Caco-2 (cell line): ENCODE data around the gene TPTE2. TPM values are rescaled to one million over a fixed set of nuclear protein-coding genes. Genes with fewer than 3 reads are reported as not detected.

ENCODE experiments used
- BruUV-seq: library from RNA; stranded (reverse); fragments of 400-500 nt; replicated peaks from 2 replicates; lab custom pipeline; 2021; lab: Mats Ljungman, UMichigan
- CTCF ChIA-PET: fragments of 300-600 bp; sonication (Branson Sonifier 250); formaldehyde crosslinking; loops from one replicate; lab custom pipeline; 2022; ENCODE audit warnings: antibody characterized with exemption; lab: Charles Lee
- POLR2A ChIA-PET: fragments of 300-600 bp; sonication (Branson Sonifier 250); formaldehyde crosslinking; loops from one replicate; lab custom pipeline; 2022; ENCODE audit warnings: antibody characterized with exemption; lab: Charles Lee
- DNase-seq, 2 experiments: peaks; one replicate each; pipeline versions ENCODE4 v3.0.0 to v3.0.0-alpha.2; 2020 to 2022
- H3K27me3 ChIP-seq: replicated peaks from 2 replicates; pipeline ENCODE4 v1.6.0; 2011; ENCODE audit warnings: low read length; ENCODE audit not compliant: control insufficient read depth, insufficient read depth
- H3K36me3 ChIP-seq: 2 replicates; pipeline ENCODE4 v1.5.1; 2011; ENCODE audit warnings: low read length; ENCODE audit not compliant: control insufficient read depth, insufficient read depth
- H3K4me1 ChIP-seq: fragments of 250-450 bp; sonication (Bioruptor Pico); 2 replicates; pipeline ENCODE4 v1.5.1; 2020; ENCODE audit warnings: mild to moderate bottlenecking
- H3K4me3 ChIP-seq: 2 replicates; pipeline ENCODE4 v1.5.1; 2011; ENCODE audit warnings: low read depth, mild to moderate bottlenecking, control low read depth, low read length
- H3K9me3 ChIP-seq: fragments of 250-450 bp; sonication (Bioruptor Pico); 2 replicates; pipeline ENCODE4 v1.5.1; 2020; ENCODE audit warnings: mild to moderate bottlenecking, moderate library complexity
- H3K27ac Mint-ChIP-seq: one replicate; pipeline ENCODE4 v1.8.0; 2022; ENCODE audit warnings: mixed read lengths; ENCODE audit not compliant: unreplicated experiment
- H3K27me3 Mint-ChIP-seq: one replicate; pipeline ENCODE4 v1.8.0; 2022; ENCODE audit warnings: mixed read lengths; ENCODE audit not compliant: insufficient read depth, unreplicated experiment
- H3K36me3 Mint-ChIP-seq: one replicate; pipeline ENCODE4 v1.8.0; 2022; ENCODE audit warnings: mild to moderate bottlenecking, mixed read lengths; ENCODE audit not compliant: insufficient read depth, unreplicated experiment
- H3K4me1 Mint-ChIP-seq: one replicate; pipeline ENCODE4 v1.8.0; 2022; ENCODE audit warnings: low read depth, mixed read lengths; ENCODE audit not compliant: unreplicated experiment
- H3K4me3 Mint-ChIP-seq: one replicate; pipeline ENCODE4 v1.8.0; 2022; ENCODE audit warnings: mild to moderate bottlenecking, moderate library complexity, mixed read lengths; ENCODE audit not compliant: unreplicated experiment
- H3K9me3 Mint-ChIP-seq: one replicate; pipeline ENCODE4 v1.8.0; 2022; ENCODE audit warnings: mixed read lengths; ENCODE audit not compliant: unreplicated experiment
- intact Hi-C: fragments of 100-400 bp; cut with micrococcal nuclease; formaldehyde crosslinking; loops from one replicate; pipeline ENCODE4 v1.10.0; 2022; ENCODE audit not compliant: unreplicated experiment
- total RNA-seq: library from RNA; stranded (reverse); gene quantifications from 2 replicates; pipeline ENCODE4 v1.2.3, GENCODE V29; 2022
- TF ChIP-seq, protein P1 (sequence below), 2 experiments: fragments of 200-600 bp in 1 of 2; IDR thresholded peaks; 1 replicate in 1 of 2; 2 replicates in 1 of 2; pipeline versions ENCODE4 v1.5.1 to v1.8.0; 2011 to 2022; ENCODE audit warnings: antibody characterized with exemption in 1 of 2, control low read depth in 1 of 2, inconsistent platforms in 1 of 2, low read depth in 1 of 2, low read length in 1 of 2, mild to moderate bottlenecking in 1 of 2, moderate library complexity in 1 of 2; ENCODE audit not compliant: insufficient read depth in 1 of 2, severe bottlenecking in 1 of 2, unreplicated experiment in 1 of 2

TPTE2 gene
- total RNA-seq, 1 experiment from 2014 or later: not detected

DNA sequence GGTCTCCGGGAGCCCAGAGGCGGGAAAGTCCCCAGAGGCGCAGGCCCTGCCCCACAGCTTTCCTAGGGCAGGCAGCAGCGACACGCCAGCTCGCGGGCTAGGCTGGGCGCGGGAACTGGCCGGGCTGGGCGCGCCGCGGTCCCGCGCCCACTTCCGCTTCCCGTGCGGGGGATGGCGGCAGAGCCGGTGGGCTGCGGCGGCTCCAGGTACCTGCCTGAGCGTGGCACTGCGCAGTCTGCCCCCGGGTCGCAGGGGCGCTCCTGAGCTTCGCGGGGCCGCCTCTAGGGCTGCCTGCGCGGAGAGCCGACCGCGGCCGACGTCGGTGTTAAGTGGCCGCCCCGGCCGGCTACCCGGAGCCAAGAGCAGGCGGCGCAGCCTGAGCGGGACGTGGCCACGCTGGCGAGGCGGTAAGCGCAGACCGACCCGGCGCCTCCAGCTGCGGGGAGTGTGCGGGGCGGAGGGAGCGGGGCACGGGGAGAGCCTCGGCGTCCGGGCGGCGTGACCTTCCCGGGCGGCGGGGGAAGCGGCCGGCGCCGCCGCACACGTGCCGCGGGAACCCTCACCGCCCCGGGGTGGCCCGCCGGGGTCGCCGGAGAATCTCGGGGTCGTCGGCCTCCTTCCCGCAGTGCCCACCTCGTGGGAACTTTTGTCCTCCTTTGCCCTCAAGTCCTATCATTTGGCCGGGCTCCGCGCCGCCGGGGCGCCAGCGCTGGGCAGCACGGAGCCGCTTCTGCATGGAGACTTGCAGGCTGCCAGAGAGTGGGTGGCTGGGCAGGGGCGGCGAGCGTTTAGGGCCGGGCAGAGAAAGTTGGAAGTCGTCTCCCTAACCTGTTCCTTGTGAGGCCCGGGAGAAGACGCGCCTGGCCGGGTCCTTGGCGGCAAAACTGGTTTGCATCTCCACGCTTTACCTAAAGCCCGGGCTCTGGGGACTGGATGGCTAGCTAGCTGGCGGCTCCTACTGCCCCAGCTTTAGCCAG, 40.7 kb upstream of the TPTE2 start:
- Mint-ChIP-seq H3K4me1 (peaks cover 23% of the 10 kb centered on the region), H3K36me3 (peaks cover 28% of the 10 kb centered on the region), H3K27me3 (no peaks in the 10 kb centered on the region), H3K9me3 (peaks cover 22% of the 10 kb centered on the region), H3K27ac (peak overlapping the region; percentile 26), H3K4me3 (peak overlapping the region; percentile 80)
- Histone ChIP-seq H3K4me1 (peaks cover 48% of the 10 kb centered on the region), H3K36me3 (peaks cover 8% of the 10 kb centered on the region), H3K27me3 (no peaks in the 10 kb centered on the region), H3K4me3 (peak overlapping the region; percentile 81), H3K9me3 (peaks cover 7% of the 10 kb centered on the region)
- TF ChIP-seq, protein P1, sequence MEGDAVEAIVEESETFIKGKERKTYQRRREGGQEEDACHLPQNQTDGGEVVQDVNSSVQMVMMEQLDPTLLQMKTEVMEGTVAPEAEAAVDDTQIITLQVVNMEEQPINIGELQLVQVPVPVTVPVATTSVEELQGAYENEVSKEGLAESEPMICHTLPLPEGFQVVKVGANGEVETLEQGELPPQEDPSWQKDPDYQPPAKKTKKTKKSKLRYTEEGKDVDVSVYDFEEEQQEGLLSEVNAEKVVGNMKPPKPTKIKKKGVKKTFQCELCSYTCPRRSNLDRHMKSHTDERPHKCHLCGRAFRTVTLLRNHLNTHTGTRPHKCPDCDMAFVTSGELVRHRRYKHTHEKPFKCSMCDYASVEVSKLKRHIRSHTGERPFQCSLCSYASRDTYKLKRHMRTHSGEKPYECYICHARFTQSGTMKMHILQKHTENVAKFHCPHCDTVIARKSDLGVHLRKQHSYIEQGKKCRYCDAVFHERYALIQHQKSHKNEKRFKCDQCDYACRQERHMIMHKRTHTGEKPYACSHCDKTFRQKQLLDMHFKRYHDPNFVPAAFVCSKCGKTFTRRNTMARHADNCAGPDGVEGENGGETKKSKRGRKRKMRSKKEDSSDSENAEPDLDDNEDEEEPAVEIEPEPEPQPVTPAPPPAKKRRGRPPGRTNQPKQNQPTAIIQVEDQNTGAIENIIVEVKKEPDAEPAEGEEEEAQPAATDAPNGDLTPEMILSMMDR (IDR thresholded peaks at IDR 0.05; ENCODE audit: insufficient read depth in 1 of 2, low read depth in 1 of 2, low read length in 1 of 2, severe bottlenecking in 1 of 2, unreplicated experiment in 1 of 2): peak in 1 of 2 experiments; percentile 41
- ChIA-PET CTCF (interaction anchor here (1.1 to 1.7 kb wide), 2 partner anchors 17 to 31 kb away, joined by 7 read pairs; partner anchors contain the start of gene MPHOSPH8), POLR2A (interaction anchor here (2.7 kb wide), 1 partner anchor 32 kb away, joined by 12 read pairs; the partner anchor contains the start of gene MPHOSPH8)
- intact Hi-C loops: loop anchor here (1.0 to 5.0 kb wide), 3 partner anchors 31 to 260 kb away; partner anchors contain the start of genes MPHOSPH8 and ZMYM5
- no TSS peak for BruUV-seq
- DNase-seq: peak; percentile 81 to 89

DNA sequence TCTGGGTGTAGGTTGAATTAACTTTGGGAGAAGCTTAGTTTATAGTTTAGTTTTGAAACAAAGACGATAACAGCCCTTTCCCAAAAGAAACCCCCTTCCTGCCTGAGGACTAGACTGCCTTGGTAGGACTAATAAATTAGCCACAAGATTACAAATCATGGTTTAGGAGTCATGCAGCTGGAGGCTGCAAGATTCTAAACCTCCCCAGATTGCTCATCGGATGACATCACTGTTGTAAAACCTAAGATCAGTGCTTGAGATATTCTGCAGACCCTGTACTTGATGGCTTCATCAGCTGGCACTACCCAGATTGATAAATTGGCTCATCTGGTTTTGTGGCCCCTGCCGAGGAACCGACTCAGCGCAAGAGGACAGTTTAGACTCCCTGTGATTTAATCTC, 36.2 kb upstream of the TPTE2 start:
- ChIA-PET CTCF (no interaction called here), POLR2A (interaction anchor here (0.9 kb wide), 1 partner anchor 35 kb away, joined by 4 read pairs; no protein-coding TSS in a partner anchor)
- no peaks in the 10 kb centered on the region for H3K36me3 Mint-ChIP-seq
- H3K27ac Mint-ChIP-seq: peak overlapping the region; percentile 6
- no peak for DNase-seq
- Histone ChIP-seq H3K36me3 (no peaks in the 10 kb centered on the region), H3K9me3 (no peaks in the 10 kb centered on the region), H3K27me3 (no peaks in the 10 kb centered on the region), H3K4me1 (peaks cover 64% of the 10 kb centered on the region), H3K4me3 (no peak overlapping the region)
- peaks cover 45% of the 10 kb centered on the region for H3K4me1 Mint-ChIP-seq
- intact Hi-C loops: loop anchor here (10.0 kb wide), 1 partner anchor 357 kb away; the partner anchor contains the start of gene ZMYM2
- TF ChIP-seq, protein P1 (IDR thresholded peaks at IDR 0.05; ENCODE audit: insufficient read depth in 1 of 2, low read depth in 1 of 2, low read length in 1 of 2, severe bottlenecking in 1 of 2, unreplicated experiment in 1 of 2): no peak
- no peaks in the 10 kb centered on the region for H3K27me3 Mint-ChIP-seq
- no peaks in the 10 kb centered on the region for H3K9me3 Mint-ChIP-seq
- no peak overlapping the region for H3K4me3 Mint-ChIP-seq
- BruUV-seq: no TSS peak

DNA sequence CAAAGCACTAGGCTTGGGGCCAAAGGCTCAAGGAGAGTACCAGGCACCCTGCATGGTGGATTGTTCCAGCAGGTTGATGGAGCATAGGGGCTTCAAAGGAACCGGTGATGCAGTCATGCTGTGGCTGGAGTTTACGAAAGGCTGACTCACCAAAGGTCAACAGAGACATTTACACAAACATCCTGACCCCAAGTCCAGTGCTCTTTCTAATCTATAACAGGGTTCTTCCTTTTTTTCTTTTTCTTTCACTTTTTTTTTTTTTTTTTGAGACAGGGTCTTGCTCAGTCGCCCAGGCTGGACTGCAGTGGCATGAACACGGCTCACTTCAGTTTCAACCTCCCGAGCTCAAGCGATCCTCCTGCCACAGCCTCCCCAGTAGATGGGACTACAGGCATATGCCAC, 35.6 kb upstream of the TPTE2 start:
- Mint-ChIP-seq H3K9me3 (no peaks in the 10 kb centered on the region), H3K4me1 (peaks cover 45% of the 10 kb centered on the region), H3K36me3 (no peaks in the 10 kb centered on the region), H3K4me3 (peak overlapping the region; percentile 11), H3K27ac (peak overlapping the region; percentile 6), H3K27me3 (no peaks in the 10 kb centered on the region)
- H3K27me3 ChIP-seq: no peaks in the 10 kb centered on the region
- intact Hi-C loops: loop anchor here (10.0 kb wide), 1 partner anchor 358 kb away; the partner anchor contains the start of gene ZMYM2
- no TSS peak for BruUV-seq
- DNase-seq: peak; percentile 75 to 86
- no peaks in the 10 kb centered on the region for H3K36me3 ChIP-seq
- H3K4me3 ChIP-seq: no peak overlapping the region
- H3K9me3 ChIP-seq: no peaks in the 10 kb centered on the region
- POLR2A ChIA-PET: interaction anchor here (0.9 kb wide), 1 partner anchor 36 kb away, joined by 4 read pairs; no protein-coding TSS in a partner anchor
- TF ChIP-seq, protein P1 (IDR thresholded peaks at IDR 0.05; ENCODE audit: insufficient read depth in 1 of 2, low read depth in 1 of 2, low read length in 1 of 2, severe bottlenecking in 1 of 2, unreplicated experiment in 1 of 2): no peak
- H3K4me1 ChIP-seq: peaks cover 64% of the 10 kb centered on the region
- CTCF ChIA-PET: interaction anchor here (0.6 kb wide), 1 partner anchor 153 kb away, joined by 6 read pairs; no protein-coding TSS in a partner anchor
